HG02571 (cell line): ENCODE data around the gene IL17RB.

ENCODE experiments used
- ATAC-seq: cut with Tn5 transposase; IDR thresholded peaks from one replicate; pipeline ENCODE4 v1.9.1; 2021; ENCODE audit warnings: mild to moderate bottlenecking, moderate library complexity; ENCODE audit not compliant: unreplicated experiment

Gene IL17RB

DNA sequence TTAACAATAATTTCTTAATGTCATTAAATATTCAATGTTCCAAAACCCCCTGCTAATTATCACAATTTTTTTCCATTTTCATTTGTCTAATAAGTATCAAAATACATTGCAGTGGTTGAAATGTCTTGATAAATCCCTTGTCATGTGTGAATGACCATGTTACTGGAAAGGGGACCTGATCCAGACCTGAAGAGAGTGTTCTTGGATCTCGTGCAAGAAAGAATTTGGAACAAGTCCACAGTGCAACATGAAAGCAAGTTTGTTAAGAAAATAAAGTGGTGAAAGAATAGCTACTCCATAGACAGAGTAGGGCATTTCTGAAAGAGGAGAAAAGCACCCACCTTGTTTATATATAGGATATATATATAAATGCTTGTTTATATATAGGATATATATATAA, 55.7 kb downstream of the IL17RB start:
- no peak for ATAC-seq

DNA sequence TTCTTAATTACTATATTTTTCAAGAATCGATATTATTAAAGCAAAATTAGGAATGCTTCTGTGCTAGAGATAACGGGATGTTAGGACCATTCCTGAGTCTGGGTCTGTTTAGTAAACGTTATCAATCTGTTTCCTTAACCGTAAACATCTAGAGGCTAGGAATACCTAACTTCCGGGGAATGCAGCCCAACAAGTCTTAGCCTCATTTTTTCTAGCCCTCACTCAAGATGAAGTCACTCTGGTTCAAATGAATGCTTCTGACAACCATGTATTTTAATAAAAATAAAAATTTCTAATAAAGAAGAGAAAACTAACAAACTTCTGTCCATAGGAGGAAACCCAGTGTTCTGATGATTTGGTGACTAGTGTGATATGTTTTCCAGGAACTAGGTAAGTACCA, 56.3 kb downstream of the IL17RB start:
- no peak for ATAC-seq

DNA sequence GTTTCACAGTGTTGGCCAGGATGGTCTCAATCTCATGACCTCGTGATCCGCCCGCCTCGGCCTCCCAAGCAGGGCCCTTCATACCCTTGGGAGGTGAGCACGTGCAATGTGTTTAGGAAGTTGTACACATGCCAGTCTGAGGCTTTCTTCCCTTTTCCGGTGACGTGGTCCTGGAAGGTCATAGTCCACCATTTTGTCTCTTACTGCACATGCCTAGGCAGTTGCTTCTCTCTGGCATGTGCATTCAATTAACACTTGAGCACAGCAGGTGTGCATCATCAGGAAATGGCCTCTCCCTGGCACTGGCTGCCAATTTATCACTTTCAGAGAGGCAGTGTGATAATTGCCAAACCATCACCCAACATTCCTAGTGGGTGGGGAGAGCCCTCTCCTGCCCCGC, 67.0 kb downstream of the IL17RB start:
- ATAC-seq: no peak
